ENCODE results near the gene DPP6. TPM values are rescaled to one million over a fixed set of nuclear protein-coding genes. Genes with fewer than 3 reads are reported as not detected.

Gene DPP6
- total and polyA plus RNA-seq, 9 donors = 0.22 to 3.9 (median 1.3) TPM; not detected in 1

DNA sequence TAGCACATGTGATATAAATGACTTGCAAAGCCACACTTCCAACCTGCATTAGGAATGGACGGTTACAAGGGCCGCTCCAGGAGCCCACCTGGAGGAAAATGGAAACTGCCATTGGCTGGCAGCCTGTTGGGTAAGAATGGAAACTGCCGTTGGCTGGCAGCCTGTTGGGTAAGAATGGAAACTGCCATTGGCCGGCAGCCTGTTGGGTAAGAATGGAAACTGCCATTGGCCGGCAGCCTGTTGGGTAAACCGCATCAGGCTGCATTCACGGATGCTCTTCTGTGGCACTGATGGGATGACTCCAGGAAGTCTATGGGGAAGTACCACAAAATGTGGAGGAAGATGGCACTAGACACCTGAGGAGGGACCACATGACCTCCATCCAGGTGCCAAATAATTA is 143.1 kb downstream of the DPP6 start:
- H3K36me3 ChIP-seq = no peaks in the 10 kb centered on the region
- H3K4me1 ChIP-seq (ENCODE audit: insufficient read depth) = no peaks in the 10 kb centered on the region
- no peaks in the 10 kb centered on the region for H3K27me3 ChIP-seq
- H3K27ac ChIP-seq = no peak overlapping the region
- H3K9me3 ChIP-seq = no peaks in the 10 kb centered on the region
- 89 to 94% (median 90%) methylated on average over 7 of the region's 7 CpGs for WGBS, 3 donors
- DNase-seq = no peak
- no peak overlapping the region for H3K4me3 ChIP-seq
- no peak for TF ChIP-seq EP300 (IDR thresholded peaks at IDR 0.05)
- TF ChIP-seq CTCF (IDR thresholded peaks at IDR 0.05) = no peak
- no peak for TF ChIP-seq POLR2A (IDR thresholded peaks at IDR 0.05)
- intact Hi-C loops (cut with DNase I) = no loop called here

DNA sequence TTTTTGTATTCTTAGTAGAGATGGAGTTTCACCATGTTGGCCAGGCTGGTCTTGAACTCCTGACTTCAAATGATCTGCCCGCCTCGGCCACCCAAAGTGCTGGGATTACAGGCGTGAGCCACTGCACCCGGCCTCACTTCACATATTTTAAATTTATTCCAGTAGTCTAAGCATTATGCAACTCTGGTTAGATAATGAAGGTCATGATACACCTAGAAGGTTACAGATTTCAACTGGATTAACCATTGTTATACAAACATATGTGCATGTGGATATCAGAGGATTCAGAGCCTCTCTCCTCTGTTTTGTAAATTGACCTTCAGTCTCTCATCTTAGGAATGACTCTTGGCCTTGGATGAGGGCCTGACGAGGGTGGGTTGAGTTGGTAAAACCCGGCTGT is 146.3 kb downstream of the DPP6 start:
- TF ChIP-seq EP300 (IDR thresholded peaks at IDR 0.05) = no peak
- no peak for TF ChIP-seq POLR2A (IDR thresholded peaks at IDR 0.05)
- no peak for TF ChIP-seq CTCF (IDR thresholded peaks at IDR 0.05)
- H3K9me3 ChIP-seq = no peaks in the 10 kb centered on the region
- intact Hi-C loops (cut with DNase I) = no loop called here
- WGBS, 3 donors = 67 to 84% (median 75%) methylated on average over 6 of the region's 6 CpGs
- no peaks in the 10 kb centered on the region for H3K36me3 ChIP-seq
- H3K4me1 ChIP-seq (ENCODE audit: insufficient read depth) = no peaks in the 10 kb centered on the region
- DNase-seq = no peak
- no peak overlapping the region for H3K4me3 ChIP-seq
- H3K27me3 ChIP-seq = no peaks in the 10 kb centered on the region
- H3K27ac ChIP-seq = no peak overlapping the region

DNA sequence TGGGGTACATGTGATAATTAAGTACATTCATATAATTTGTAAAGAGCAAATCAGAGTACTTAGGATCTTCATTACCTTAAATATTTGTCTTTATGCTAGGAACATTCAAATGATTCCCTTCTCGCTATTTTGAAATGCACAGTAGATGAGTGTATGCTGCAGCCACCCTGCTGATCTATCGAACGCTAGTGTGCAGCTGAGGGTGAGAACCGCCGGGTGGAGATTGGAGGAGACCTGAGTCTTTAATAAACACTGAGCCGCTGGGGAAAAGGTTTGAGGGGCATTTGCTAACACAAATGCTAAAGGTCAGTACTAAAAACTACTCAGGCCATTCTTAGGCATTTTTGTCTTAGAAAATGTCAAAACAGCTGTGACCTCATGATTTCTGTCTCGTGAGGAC is 148.0 kb downstream of the DPP6 start:
- intact Hi-C loops (cut with DNase I) = no loop called here
- Histone ChIP-seq H3K4me1 (ENCODE audit: insufficient read depth) (no peaks in the 10 kb centered on the region), H3K9me3 (no peaks in the 10 kb centered on the region), H3K4me3 (no peak overlapping the region), H3K27ac (no peak overlapping the region), H3K36me3 (no peaks in the 10 kb centered on the region), H3K27me3 (no peaks in the 10 kb centered on the region)
- WGBS, 3 donors = 50 to 58% (median 57%) methylated on average over 7 of the region's 7 CpGs
- TF ChIP-seq CTCF (IDR thresholded peaks at IDR 0.05) (no peak), POLR2A (IDR thresholded peaks at IDR 0.05) (no peak), EP300 (IDR thresholded peaks at IDR 0.05) (no peak)
- no peak for DNase-seq

GRCh38 chr7:154202002-154202401 is 149.8 kb downstream of the DPP6 start:
- DNase-seq = no peak
- Histone ChIP-seq H3K9me3 (no peaks in the 10 kb centered on the region), H3K27me3 (no peaks in the 10 kb centered on the region), H3K27ac (no peak overlapping the region), H3K4me1 (ENCODE audit: insufficient read depth) (no peaks in the 10 kb centered on the region), H3K36me3 (no peaks in the 10 kb centered on the region), H3K4me3 (no peak overlapping the region)
- 71 to 75% (median 74%) methylated on average over 7 of the region's 7 CpGs for WGBS, 3 donors
- TF ChIP-seq EP300 (IDR thresholded peaks at IDR 0.05) (no peak), POLR2A (IDR thresholded peaks at IDR 0.05) (no peak), CTCF (IDR thresholded peaks at IDR 0.05) (no peak)
- intact Hi-C loops (cut with DNase I) = no loop called here

- Histone ChIP-seq H3K27me3 (no peaks in the 10 kb centered on the region), H3K4me1 (ENCODE audit: insufficient read depth) (no peaks in the 10 kb centered on the region), H3K27ac (no peak overlapping the region), H3K9me3 (no peaks in the 10 kb centered on the region), H3K36me3 (no peaks in the 10 kb centered on the region), H3K4me3 (no peak overlapping the region)
- TF ChIP-seq CTCF (IDR thresholded peaks at IDR 0.05) (no peak), EP300 (IDR thresholded peaks at IDR 0.05) (no peak), POLR2A (IDR thresholded peaks at IDR 0.05) (no peak)
- no peak for DNase-seq
- WGBS, 3 donors = 67 to 85% (median 68%) methylated on average over 4 of the region's 4 CpGs
- intact Hi-C loops (cut with DNase I) = no loop called here
Measured at GRCh38 chr7:154204046-154204445, 151.8 kb downstream of the DPP6 start.

Data from ovary (tissue), 9 donors.